22Rv1 (cell line): ENCODE results near the gene TAF5L.

Source experiments
- H3K27ac ChIP-seq: fragments of 450-650 bp; 2 replicates; pipeline ENCODE4 v1.5.1; 2017
- CTCF ChIP-seq: fragments of 450-650 bp; IDR thresholded peaks from 2 replicates; pipeline ENCODE4 v1.5.1; 2017; ENCODE audit warnings: mild to moderate bottlenecking
- ZFX ChIP-seq: fragments of 450-650 bp; IDR thresholded peaks from 2 replicates; pipeline ENCODE4 v1.6.1; 2017; ENCODE audit warnings: antibody characterized with exemption, borderline replicate concordance

TAF5L gene

GRCh38 chr1:229665912-229666558, 40.1 kb upstream of the TAF5L start:
- no peak overlapping the region for H3K27ac ChIP-seq
- TF ChIP-seq CTCF (no peak), ZFX (no peak)

- TF ChIP-seq ZFX (no peak), CTCF (no peak)
- no peak overlapping the region for H3K27ac ChIP-seq
Observed at GRCh38 chr1:229664133-229664689, 38.3 kb upstream of the TAF5L start.

- TF ChIP-seq CTCF (no peak), ZFX (no peak)
Observed at GRCh38 chr1:229661897-229662296, 36.0 kb upstream of the TAF5L start.

GRCh38 chr1:229661022-229661877, 35.3 kb upstream of the TAF5L start:
- H3K27ac ChIP-seq: peak overlapping the region; percentile 6; the same call in 1 of the 2 replicates
- TF ChIP-seq ZFX: no peak
- TF ChIP-seq CTCF: peak; percentile 96

More at GRCh38 chr1:229661897-229662296, 36.0 kb upstream of the TAF5L start:
- H3K27ac ChIP-seq: no peak overlapping the region; the same call in 1 of the 2 replicates

- no peak overlapping the region for H3K27ac ChIP-seq
- no peak for TF ChIP-seq ZFX
Observed at GRCh38 chr1:229657993-229658755, 32.3 kb upstream of the TAF5L start.

- H3K27ac ChIP-seq: no peak overlapping the region
- TF ChIP-seq ZFX (no peak), CTCF (no peak)
Observed at GRCh38 chr1:229655781-229656180, 29.9 kb upstream of the TAF5L start.

- TF ChIP-seq CTCF: no peak
- TF ChIP-seq ZFX: no peak
- H3K27ac ChIP-seq: no peak overlapping the region
Observed at GRCh38 chr1:229653420-229653819, 27.5 kb upstream of the TAF5L start.
